K562 (cell line): ENCODE results near the gene NDUFA7. TPM values are rescaled to one million over a fixed set of nuclear protein-coding genes. Genes with fewer than 3 reads are reported as not detected.
A peak's percentile ranks its signal among the peaks of the same experiment; 100 is the strongest.

Experiments
- BCOR ChIP-seq: fragments of 450-650 bp; IDR thresholded peaks from 2 replicates; pipeline ENCODE4 v1.6.1; 2016
- DIDO1 ChIP-seq: fragments of 450-650 bp; IDR thresholded peaks from 2 replicates; pipeline ENCODE4 v1.6.1; 2016; ENCODE audit warnings: low read depth, missing biosample characterization, missing genetic modification characterization
- ELF1 ChIP-seq: fragments of 200-800 bp; sonication (Bioruptor generic); IDR thresholded peaks from 2 replicates; pipeline ENCODE4 v1.6.1; 2016; ENCODE audit warnings: missing genetic modification characterization, missing compliant biosample characterization
- ESRRA ChIP-seq: fragments of 450-650 bp; IDR thresholded peaks from 2 replicates; pipeline ENCODE4 v1.6.1; 2014; ENCODE audit warnings: low read depth, mild to moderate bottlenecking, moderate library complexity, borderline replicate concordance
- ESRRB ChIP-seq: fragments of 250-450 bp; sonication (Bioruptor Pico); IDR thresholded peaks from 2 replicates; pipeline ENCODE4 v1.5.0; 2020; ENCODE audit warnings: mild to moderate bottlenecking, moderate library complexity, borderline replicate concordance
- FOXJ3 ChIP-seq: sonication (generic); formaldehyde crosslinking; IDR thresholded peaks from 2 replicates; pipeline ENCODE4 v1.4.0; 2020; ENCODE audit warnings: mild to moderate bottlenecking, missing genetic modification reagents
- HDAC6 ChIP-seq: IDR thresholded peaks from 2 replicates; pipeline ENCODE4 v1.6.1; 2012; ENCODE audit warnings: low read depth, mild to moderate bottlenecking, control low read depth, inconsistent platforms, low read length, moderate library complexity
- MEIS2 ChIP-seq: fragments of 450-650 bp; IDR thresholded peaks from 2 replicates; pipeline ENCODE4 v1.6.1; 2014; ENCODE audit warnings: mild to moderate bottlenecking; ENCODE audit not compliant: partially characterized antibody
- NCOA1 ChIP-seq: fragments of 450-650 bp; IDR thresholded peaks from 2 replicates; pipeline ENCODE4 v1.6.1; 2016; ENCODE audit warnings: low read depth
- POLR2AphosphoS2 ChIP-seq: IDR thresholded peaks from 2 replicates; pipeline ENCODE4 v1.6.1; 2012; ENCODE audit warnings: low read length, improper control_type of control experiment
- RAD21 ChIP-seq, 2 experiments: fragments of 250-450 bp in 1 of 2; fragments of 450-650 bp in 1 of 2; sonication (Bioruptor Pico) in 1 of 2; formaldehyde crosslinking in 1 of 2; IDR thresholded peaks in 1 of 2; conservative IDR thresholded peaks in 1 of 2; 2 replicates each; pipeline versions ENCODE4 v1.4.0 to v1.8.0; 2020 to 2022; ENCODE audit warnings: mild to moderate bottlenecking in 2 of 2, moderate library complexity in 1 of 2
- THAP7 ChIP-seq: fragments of 250-450 bp; sonication (Bioruptor Pico); IDR thresholded peaks from 2 replicates; pipeline ENCODE4 v1.5.0; 2021
- ZBTB2 ChIP-seq: fragments of 450-650 bp; IDR thresholded peaks from 2 replicates; pipeline ENCODE4 v1.6.1; 2016; ENCODE audit warnings: antibody characterized with exemption
- ZNF12 ChIP-seq: sonication (generic); formaldehyde crosslinking; IDR thresholded peaks from 2 replicates; pipeline ENCODE4 v1.4.0; 2020; ENCODE audit warnings: mild to moderate bottlenecking, missing genetic modification reagents
- ZNF143 ChIP-seq: sonication (generic); formaldehyde crosslinking; IDR thresholded peaks from 2 replicates; pipeline ENCODE4 v1.9.0; 2022; ENCODE audit warnings: mild to moderate bottlenecking, missing genetic modification reagents
- ZNF175 ChIP-seq: fragments of 200-800 bp; sonication (Bioruptor generic); IDR thresholded peaks from 2 replicates; pipeline ENCODE4 v1.6.1; 2016; ENCODE audit warnings: low read depth, mild to moderate bottlenecking, missing genetic modification characterization, missing compliant biosample characterization
- ZNF184 ChIP-seq: sonication (generic); formaldehyde crosslinking; IDR thresholded peaks from 2 replicates; pipeline ENCODE4 v1.5.0; 2020; ENCODE audit warnings: missing genetic modification reagents
- ZNF212 ChIP-seq: fragments of 450-650 bp; formaldehyde crosslinking; IDR thresholded peaks from 2 replicates; pipeline ENCODE4 v1.4.0; 2020; ENCODE audit warnings: mild to moderate bottlenecking
- ZNF239 ChIP-seq: fragments of 250-450 bp; sonication (Bioruptor Pico); IDR thresholded peaks from 2 replicates; pipeline ENCODE4 v1.4.0; 2020; ENCODE audit warnings: mild to moderate bottlenecking
- polyA plus RNA-seq, 8 experiments: library from polyadenylated mRNA; depleted of rRNA in 4 of 8; stranded (reverse) in 5 of 8; unstranded in 3 of 8; fragments of >200 nt; fragmentation: Nextera tagmentation in 2 of 8; fragmentation: Illumina TruSeq in 1 of 8; extraction: Ambion mirVana in 2 of 8; extraction: Trizol in 1 of 8; gene quantifications; 2 replicates each; pipeline versions ENCODE4 v1.2.1 to v1.2.3, GENCODE V29; 2011 to 2014; ENCODE audit warnings: inconsistent platforms in 1 of 8, missing spikeins in 1 of 8
- total RNA-seq, 7 experiments: library from RNA; depleted of rRNA in 6 of 7; stranded (reverse); fragments of >200 nt in 6 of 7; fragmentation: Illumina TruSeq in 2 of 7; extraction: Trizol in 2 of 7; gene quantifications; 2 replicates each; pipeline versions ENCODE4 v1.2.1 to v1.2.3, GENCODE V29; 2011 to 2021; ENCODE audit warnings: low replicate concordance in 1 of 7
- TF ChIP-seq, protein P1 (sequence below), 2 experiments: fragments of 450-650 bp; conservative IDR thresholded peaks; 2 replicates each; pipeline ENCODE4 v1.6.1; 2017; ENCODE audit warnings: mild to moderate bottlenecking in 2 of 2, moderate library complexity in 2 of 2
- TF ChIP-seq, protein P2 (sequence below): fragments of 450-650 bp; IDR thresholded peaks from 2 replicates; pipeline ENCODE4 v1.6.1; 2014; ENCODE audit warnings: low read depth, mild to moderate bottlenecking, moderate library complexity, borderline replicate concordance

NDUFA7 gene
- total and polyA plus RNA-seq, 9 of the 15 experiments (the other 6 are each of a cell fraction or from before 2014, with no cell fraction given) = 70.8 to 348 (median 142) TPM

GRCh38 chr19:8307965-8308866 lies 13.0 kb downstream of the NDUFA7 start, which contains the start of gene CD320 (continued):
- TF ChIP-seq, protein P1, sequence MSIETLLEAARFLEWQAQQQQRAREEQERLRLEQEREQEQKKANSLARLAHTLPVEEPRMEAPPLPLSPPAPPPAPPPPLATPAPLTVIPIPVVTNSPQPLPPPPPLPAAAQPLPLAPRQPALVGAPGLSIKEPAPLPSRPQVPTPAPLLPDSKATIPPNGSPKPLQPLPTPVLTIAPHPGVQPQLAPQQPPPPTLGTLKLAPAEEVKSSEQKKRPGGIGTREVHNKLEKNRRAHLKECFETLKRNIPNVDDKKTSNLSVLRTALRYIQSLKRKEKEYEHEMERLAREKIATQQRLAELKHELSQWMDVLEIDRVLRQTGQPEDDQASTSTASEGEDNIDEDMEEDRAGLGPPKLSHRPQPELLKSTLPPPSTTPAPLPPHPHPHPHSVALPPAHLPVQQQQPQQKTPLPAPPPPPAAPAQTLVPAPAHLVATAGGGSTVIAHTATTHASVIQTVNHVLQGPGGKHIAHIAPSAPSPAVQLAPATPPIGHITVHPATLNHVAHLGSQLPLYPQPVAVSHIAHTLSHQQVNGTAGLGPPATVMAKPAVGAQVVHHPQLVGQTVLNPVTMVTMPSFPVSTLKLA (conservative IDR thresholded peaks at IDR 0.05) = peak; percentile 99
- peak; percentile 98 for TF ChIP-seq POLR2AphosphoS2
- peak; percentile 92 for TF ChIP-seq ZBTB2
- no peak for TF ChIP-seq ESRRB (CRISPR knock-in tag)
- TF ChIP-seq FOXJ3 (CRISPR knock-in tag) = no peak
- TF ChIP-seq NCOA1 = no peak
- TF ChIP-seq RAD21 (CRISPR knock-in tag; conservative IDR thresholded peaks at IDR 0.05 in 1 of 2, IDR thresholded peaks at IDR 0.05 in 1 of 2) = no peak
- 0 out of 2 replicates have a peak, but pooled peaks have one; percentile 42 for TF ChIP-seq ZNF175 (CRISPR knock-in tag)
- TF ChIP-seq MEIS2 = peak; percentile 87
- TF ChIP-seq ZNF184 = no peak
- TF ChIP-seq ZNF143 = peak; percentile 47
- TF ChIP-seq ZNF212 (CRISPR knock-in tag) = peak; percentile 75; the same call in 1 of the 2 replicates
- no peak for TF ChIP-seq BCOR
- no peak for TF ChIP-seq DIDO1 (tag)
- TF ChIP-seq ESRRA = peak; percentile 55; the same call in 1 of the 2 replicates
- peak; percentile 88 for TF ChIP-seq ZNF12
- TF ChIP-seq, protein P2, sequence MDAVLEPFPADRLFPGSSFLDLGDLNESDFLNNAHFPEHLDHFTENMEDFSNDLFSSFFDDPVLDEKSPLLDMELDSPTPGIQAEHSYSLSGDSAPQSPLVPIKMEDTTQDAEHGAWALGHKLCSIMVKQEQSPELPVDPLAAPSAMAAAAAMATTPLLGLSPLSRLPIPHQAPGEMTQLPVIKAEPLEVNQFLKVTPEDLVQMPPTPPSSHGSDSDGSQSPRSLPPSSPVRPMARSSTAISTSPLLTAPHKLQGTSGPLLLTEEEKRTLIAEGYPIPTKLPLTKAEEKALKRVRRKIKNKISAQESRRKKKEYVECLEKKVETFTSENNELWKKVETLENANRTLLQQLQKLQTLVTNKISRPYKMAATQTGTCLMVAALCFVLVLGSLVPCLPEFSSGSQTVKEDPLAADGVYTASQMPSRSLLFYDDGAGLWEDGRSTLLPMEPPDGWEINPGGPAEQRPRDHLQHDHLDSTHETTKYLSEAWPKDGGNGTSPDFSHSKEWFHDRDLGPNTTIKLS = peak; percentile 83; the same call in 1 of the 2 replicates
- TF ChIP-seq THAP7 = no peak
- no peak; the same call in 1 of the 2 replicates for TF ChIP-seq ZNF239 (CRISPR knock-in tag)
- no peak for TF ChIP-seq HDAC6
- TF ChIP-seq ELF1 (tag) = no peak
